GM23338 (cell line): ENCODE measurements around the gene TNNC1. TPM values are rescaled to one million over a fixed set of nuclear protein-coding genes. Genes with fewer than 3 reads are reported as not detected.

ENCODE experiments used
- ATAC-seq: fragments of 200-7000 bp; cut with Tn5 transposase; 3 replicates; pipeline ENCODE4 v1.9.1; 2020
- DNase-seq: peaks from one replicate; pipeline ENCODE4 v3.0.0-alpha.2; 2015; ENCODE audit warnings: low spot score
- H2AFZ ChIP-seq: fragments of 200-600 bp; sonication (generic); 2 replicates; pipeline ENCODE4 v1.8.0; 2016; ENCODE audit warnings: antibody characterized with exemption, mild to moderate bottlenecking, moderate library complexity
- H3F3A ChIP-seq: fragments of 200-600 bp; sonication (generic); replicated peaks from 2 replicates; pipeline ENCODE4 v1.8.0; 2017; ENCODE audit warnings: antibody characterized with exemption, mixed run types, low read depth
- H3K27ac ChIP-seq: fragments of 200-600 bp; sonication (generic); 2 replicates; pipeline ENCODE4 v1.6.1; 2016; ENCODE audit warnings: low read depth
- H3K27me3 ChIP-seq: fragments of 200-600 bp; sonication (generic); 2 replicates; pipeline ENCODE4 v1.8.0; 2016; ENCODE audit warnings: mild to moderate bottlenecking, mixed run types, moderate library complexity; ENCODE audit not compliant: insufficient read depth
- H3K36me3 ChIP-seq: fragments of 200-600 bp; sonication (generic); 2 replicates; pipeline ENCODE4 v1.8.0; 2016; ENCODE audit warnings: mild to moderate bottlenecking; ENCODE audit not compliant: insufficient read depth
- H3K4me1 ChIP-seq: fragments of 200-600 bp; sonication (generic); 2 replicates; pipeline ENCODE4 v1.8.0; 2016; ENCODE audit warnings: mild to moderate bottlenecking, moderate library complexity; ENCODE audit not compliant: insufficient read depth
- H3K4me2 ChIP-seq: fragments of 200-600 bp; sonication (generic); 2 replicates; pipeline ENCODE4 v1.7.1; 2017; ENCODE audit warnings: mixed run types
- H3K4me3 ChIP-seq: fragments of 200-600 bp; sonication (generic); 2 replicates; pipeline ENCODE4 v1.6.1; 2016; ENCODE audit warnings: mixed run types
- H3K79me2 ChIP-seq: fragments of 200-600 bp; sonication (generic); replicated peaks from 2 replicates; pipeline ENCODE4 v1.8.0; 2017; ENCODE audit warnings: mild to moderate bottlenecking; ENCODE audit not compliant: insufficient read depth
- H3K9me2 ChIP-seq: fragments of 200-600 bp; sonication (generic); 2 replicates; pipeline ENCODE4 v1.8.0; 2017; ENCODE audit not compliant: insufficient read depth
- H4K20me1 ChIP-seq: fragments of 200-600 bp; sonication (generic); replicated peaks from 2 replicates; pipeline ENCODE4 v1.8.0; 2017; ENCODE audit warnings: mild to moderate bottlenecking; ENCODE audit not compliant: insufficient read depth
- H3K27ac Mint-ChIP-seq: 2 replicates; pipeline ENCODE4 v1.8.0; 2020; ENCODE audit warnings: inconsistent platforms, mild to moderate bottlenecking, moderate library complexity, mixed read lengths
- H3K27me3 Mint-ChIP-seq: 3 replicates; pipeline ENCODE4 v1.8.0; 2022; ENCODE audit warnings: low read depth, mild to moderate bottlenecking, moderate library complexity, mixed read lengths, inconsistent platforms; ENCODE audit not compliant: insufficient read depth, poor library complexity
- H3K36me3 Mint-ChIP-seq: 3 replicates; pipeline ENCODE4 v1.8.0; 2021; ENCODE audit warnings: low read depth, mild to moderate bottlenecking, inconsistent platforms, moderate library complexity, mixed read lengths
- H3K4me1 Mint-ChIP-seq: 3 replicates; pipeline ENCODE4 v1.8.0; 2020; ENCODE audit warnings: mild to moderate bottlenecking, inconsistent platforms, mixed read lengths
- H3K4me3 Mint-ChIP-seq: 3 replicates; pipeline ENCODE4 v1.8.0; 2021; ENCODE audit warnings: moderate library complexity, mild to moderate bottlenecking, inconsistent platforms, mixed read lengths
- H3K9me3 Mint-ChIP-seq: 3 replicates; pipeline ENCODE4 v1.8.0; 2020; ENCODE audit warnings: moderate library complexity, mild to moderate bottlenecking, inconsistent platforms, mixed read lengths
- CREB1 ChIP-seq: fragments of 250-450 bp; sonication (Bioruptor Pico); IDR thresholded peaks from 2 replicates; pipeline ENCODE4 v1.5.0; 2020; ENCODE audit warnings: low read depth, mild to moderate bottlenecking, moderate library complexity
- EZH2 ChIP-seq: fragments of 200-600 bp; sonication (generic); IDR thresholded peaks from one replicate; pipeline ENCODE4 v1.8.0; 2017; ENCODE audit warnings: antibody characterized with exemption, mild to moderate bottlenecking, low read depth; ENCODE audit not compliant: unreplicated experiment
- EZH2phosphoT487 ChIP-seq: fragments of 200-600 bp; sonication (generic); IDR thresholded peaks from one replicate; pipeline ENCODE4 v1.8.1; 2018; ENCODE audit warnings: antibody characterized with exemption; ENCODE audit not compliant: unreplicated experiment
- JUNB ChIP-seq: IDR thresholded peaks from one replicate; pipeline ENCODE4 v1.6.1; 2016; ENCODE audit warnings: antibody characterized with exemption; ENCODE audit not compliant: unreplicated experiment
- NANOG ChIP-seq: IDR thresholded peaks from 2 replicates; pipeline ENCODE4 v1.6.1; 2016; ENCODE audit warnings: antibody characterized with exemption, borderline replicate concordance
- POLR2AphosphoS5 ChIP-seq: IDR thresholded peaks from 2 replicates; pipeline ENCODE4 v1.6.1; 2016; ENCODE audit warnings: antibody characterized with exemption, low read depth
- STAT1 ChIP-seq: IDR thresholded peaks from one replicate; pipeline ENCODE4 v1.6.1; 2016; ENCODE audit warnings: antibody characterized with exemption; ENCODE audit not compliant: unreplicated experiment
- ZNF114 ChIP-seq: fragments of 250-450 bp; sonication (Bioruptor Pico); IDR thresholded peaks from 2 replicates; pipeline ENCODE4 v1.5.0; 2020; ENCODE audit warnings: mild to moderate bottlenecking, moderate library complexity
- ZNF331 ChIP-seq: fragments of 250-450 bp; sonication (Bioruptor Pico); IDR thresholded peaks from 2 replicates; pipeline ENCODE4 v1.5.0; 2020; ENCODE audit warnings: low read depth, mild to moderate bottlenecking, moderate library complexity
- polyA plus RNA-seq: library from polyadenylated mRNA; unstranded; fragments of >200 nt; fragmentation: Nextera tagmentation; extraction: Ambion mirVana; gene quantifications from 2 replicates; pipeline ENCODE4 v1.2.1, GENCODE V29; 2016
- total RNA-seq: library from RNA; depleted of rRNA; stranded (reverse); fragments of >200 nt; shearing (Covaris generic); gene quantifications from 2 replicates; pipeline ENCODE4 v1.2.3, GENCODE V29; 2014
- TF ChIP-seq, protein P1 (sequence below): IDR thresholded peaks from one replicate; pipeline ENCODE4 v1.6.1; 2018; ENCODE audit warnings: antibody characterized with exemption; ENCODE audit not compliant: unreplicated experiment
- TF ChIP-seq, protein P2 (sequence below), 2 experiments: fragments of 200-600 bp in 1 of 2; sonication (generic) in 1 of 2; conservative IDR thresholded peaks; 2 replicates each; pipeline versions ENCODE4 v1.5.1 to v1.6.1; 2016 to 2017; ENCODE audit warnings: antibody characterized with exemption in 2 of 2, low read depth in 2 of 2, mild to moderate bottlenecking in 2 of 2, moderate library complexity in 1 of 2
- TF ChIP-seq, protein P3 (sequence below): IDR thresholded peaks from 2 replicates; pipeline ENCODE4 v1.6.1; 2016; ENCODE audit warnings: antibody characterized with exemption

TNNC1 gene
- total and polyA plus RNA-seq, 2 experiments from 2014 or later = 6.5 to 6.9 TPM

DNA sequence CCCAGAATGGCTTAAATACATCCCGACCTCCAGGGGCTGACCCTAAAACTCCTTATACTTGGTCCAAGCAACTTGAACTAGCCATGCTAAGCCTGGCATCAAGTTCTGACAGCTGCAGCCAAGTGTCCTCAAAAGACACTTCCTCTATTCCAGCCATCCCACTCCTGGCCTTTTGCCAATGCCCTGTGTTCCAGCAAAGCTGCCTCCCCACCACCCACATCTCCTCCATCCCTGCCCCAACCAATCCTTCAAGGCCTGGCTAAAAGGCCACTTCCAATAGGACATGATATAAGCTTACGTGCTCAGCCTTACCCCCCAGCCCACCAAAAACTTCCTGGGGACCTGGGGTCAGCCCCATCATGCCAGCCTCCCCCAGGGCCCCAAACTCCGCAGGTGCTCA, 49.9 kb downstream of the TNNC1 start (continued):
- no peak for TF ChIP-seq JUNB
- TF ChIP-seq, protein P1, sequence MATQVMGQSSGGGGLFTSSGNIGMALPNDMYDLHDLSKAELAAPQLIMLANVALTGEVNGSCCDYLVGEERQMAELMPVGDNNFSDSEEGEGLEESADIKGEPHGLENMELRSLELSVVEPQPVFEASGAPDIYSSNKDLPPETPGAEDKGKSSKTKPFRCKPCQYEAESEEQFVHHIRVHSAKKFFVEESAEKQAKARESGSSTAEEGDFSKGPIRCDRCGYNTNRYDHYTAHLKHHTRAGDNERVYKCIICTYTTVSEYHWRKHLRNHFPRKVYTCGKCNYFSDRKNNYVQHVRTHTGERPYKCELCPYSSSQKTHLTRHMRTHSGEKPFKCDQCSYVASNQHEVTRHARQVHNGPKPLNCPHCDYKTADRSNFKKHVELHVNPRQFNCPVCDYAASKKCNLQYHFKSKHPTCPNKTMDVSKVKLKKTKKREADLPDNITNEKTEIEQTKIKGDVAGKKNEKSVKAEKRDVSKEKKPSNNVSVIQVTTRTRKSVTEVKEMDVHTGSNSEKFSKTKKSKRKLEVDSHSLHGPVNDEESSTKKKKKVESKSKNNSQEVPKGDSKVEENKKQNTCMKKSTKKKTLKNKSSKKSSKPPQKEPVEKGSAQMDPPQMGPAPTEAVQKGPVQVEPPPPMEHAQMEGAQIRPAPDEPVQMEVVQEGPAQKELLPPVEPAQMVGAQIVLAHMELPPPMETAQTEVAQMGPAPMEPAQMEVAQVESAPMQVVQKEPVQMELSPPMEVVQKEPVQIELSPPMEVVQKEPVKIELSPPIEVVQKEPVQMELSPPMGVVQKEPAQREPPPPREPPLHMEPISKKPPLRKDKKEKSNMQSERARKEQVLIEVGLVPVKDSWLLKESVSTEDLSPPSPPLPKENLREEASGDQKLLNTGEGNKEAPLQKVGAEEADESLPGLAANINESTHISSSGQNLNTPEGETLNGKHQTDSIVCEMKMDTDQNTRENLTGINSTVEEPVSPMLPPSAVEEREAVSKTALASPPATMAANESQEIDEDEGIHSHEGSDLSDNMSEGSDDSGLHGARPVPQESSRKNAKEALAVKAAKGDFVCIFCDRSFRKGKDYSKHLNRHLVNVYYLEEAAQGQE = no peak
- TF ChIP-seq, protein P2, sequence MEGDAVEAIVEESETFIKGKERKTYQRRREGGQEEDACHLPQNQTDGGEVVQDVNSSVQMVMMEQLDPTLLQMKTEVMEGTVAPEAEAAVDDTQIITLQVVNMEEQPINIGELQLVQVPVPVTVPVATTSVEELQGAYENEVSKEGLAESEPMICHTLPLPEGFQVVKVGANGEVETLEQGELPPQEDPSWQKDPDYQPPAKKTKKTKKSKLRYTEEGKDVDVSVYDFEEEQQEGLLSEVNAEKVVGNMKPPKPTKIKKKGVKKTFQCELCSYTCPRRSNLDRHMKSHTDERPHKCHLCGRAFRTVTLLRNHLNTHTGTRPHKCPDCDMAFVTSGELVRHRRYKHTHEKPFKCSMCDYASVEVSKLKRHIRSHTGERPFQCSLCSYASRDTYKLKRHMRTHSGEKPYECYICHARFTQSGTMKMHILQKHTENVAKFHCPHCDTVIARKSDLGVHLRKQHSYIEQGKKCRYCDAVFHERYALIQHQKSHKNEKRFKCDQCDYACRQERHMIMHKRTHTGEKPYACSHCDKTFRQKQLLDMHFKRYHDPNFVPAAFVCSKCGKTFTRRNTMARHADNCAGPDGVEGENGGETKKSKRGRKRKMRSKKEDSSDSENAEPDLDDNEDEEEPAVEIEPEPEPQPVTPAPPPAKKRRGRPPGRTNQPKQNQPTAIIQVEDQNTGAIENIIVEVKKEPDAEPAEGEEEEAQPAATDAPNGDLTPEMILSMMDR (conservative IDR thresholded peaks at IDR 0.05; ENCODE audit: low read depth in 2 of 2) = no peak

DNA sequence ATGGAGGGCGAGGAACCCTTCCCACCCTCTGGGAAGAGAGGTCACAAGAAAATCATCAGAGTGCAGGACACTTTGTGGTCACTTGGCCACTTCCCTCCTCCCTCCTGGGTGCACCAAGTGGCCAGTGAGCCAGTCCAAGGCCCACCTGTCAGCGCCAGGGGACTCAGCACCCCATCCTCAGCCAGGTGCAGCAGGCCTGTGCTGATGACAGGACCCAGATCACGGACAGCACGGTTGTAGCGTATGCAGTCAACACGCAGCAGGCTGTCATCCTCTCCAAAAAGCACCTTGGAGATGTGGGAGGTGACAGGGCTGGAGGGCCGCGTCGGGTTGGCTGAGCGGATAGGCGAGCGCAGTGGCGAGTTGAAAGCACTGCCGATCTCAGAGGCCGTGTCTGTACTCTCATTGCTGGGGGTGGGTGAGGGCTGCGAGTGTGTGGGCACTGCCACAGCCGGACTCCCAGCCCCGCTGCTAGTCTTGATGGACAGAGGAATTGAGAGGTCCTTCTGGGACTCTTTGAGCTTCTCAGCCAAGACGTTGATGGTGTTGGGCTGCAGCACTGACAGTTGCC, 50.5 kb downstream of the TNNC1 start:
- H3K4me1 Mint-ChIP-seq = no peaks in the 10 kb centered on the region; the same call in 2 of the 3 replicates
- H3K27ac ChIP-seq = no peak overlapping the region
- H4K20me1 ChIP-seq = no peaks in the 10 kb centered on the region; the same call in 1 of the 2 replicates
- peaks cover 2% of the 10 kb centered on the region for H3K27me3 Mint-ChIP-seq
- no peaks in the 10 kb centered on the region for H3K27me3 ChIP-seq
- no peak for ATAC-seq
- H3K4me3 ChIP-seq = no peak overlapping the region
- H3K9me2 ChIP-seq = no peaks in the 10 kb centered on the region
- H3F3A ChIP-seq = no peaks in the 10 kb centered on the region
- H3K79me2 ChIP-seq = peaks cover 5% of the 10 kb centered on the region
- H3K36me3 Mint-ChIP-seq = peaks cover 63% of the 10 kb centered on the region
- H3K36me3 ChIP-seq = peaks cover 3% of the 10 kb centered on the region; the same call in 1 of the 2 replicates
- H3K9me3 Mint-ChIP-seq = no peaks in the 10 kb centered on the region
- no peak overlapping the region for H3K4me3 Mint-ChIP-seq
- H3K4me2 ChIP-seq = no peak overlapping the region
- DNase-seq = no peak
- no peak overlapping the region for H3K27ac Mint-ChIP-seq
- no peaks in the 10 kb centered on the region for H3K4me1 ChIP-seq
- no peak overlapping the region for H2AFZ ChIP-seq
- TF ChIP-seq POLR2AphosphoS5 = no peak
- TF ChIP-seq, protein P3, sequence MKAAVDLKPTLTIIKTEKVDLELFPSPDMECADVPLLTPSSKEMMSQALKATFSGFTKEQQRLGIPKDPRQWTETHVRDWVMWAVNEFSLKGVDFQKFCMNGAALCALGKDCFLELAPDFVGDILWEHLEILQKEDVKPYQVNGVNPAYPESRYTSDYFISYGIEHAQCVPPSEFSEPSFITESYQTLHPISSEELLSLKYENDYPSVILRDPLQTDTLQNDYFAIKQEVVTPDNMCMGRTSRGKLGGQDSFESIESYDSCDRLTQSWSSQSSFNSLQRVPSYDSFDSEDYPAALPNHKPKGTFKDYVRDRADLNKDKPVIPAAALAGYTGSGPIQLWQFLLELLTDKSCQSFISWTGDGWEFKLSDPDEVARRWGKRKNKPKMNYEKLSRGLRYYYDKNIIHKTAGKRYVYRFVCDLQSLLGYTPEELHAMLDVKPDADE = no peak
- no peak for TF ChIP-seq ZNF331 (CRISPR knock-in tag)
- no peak for TF ChIP-seq ZNF114 (CRISPR knock-in tag)
- TF ChIP-seq CREB1 (CRISPR knock-in tag) = no peak
- TF ChIP-seq, protein P2 (conservative IDR thresholded peaks at IDR 0.05; ENCODE audit: low read depth in 2 of 2) = no peak
- TF ChIP-seq STAT1 = no peak
- no peak for TF ChIP-seq NANOG
- TF ChIP-seq EZH2 = no peak
- TF ChIP-seq JUNB = no peak
- TF ChIP-seq, protein P1 = no peak
- no peak for TF ChIP-seq EZH2phosphoT487
